ENCODE results near the gene RPS2.
"Not testable (repeated sequence)": the region's sequence is repeated elsewhere in the genome, so short reads cannot be mapped to it uniquely, and the experiment has no call there.

RPS2 gene

GRCh38 chr16:1958715-1959268, 5.8 kb downstream of the RPS2 start:
- TF ChIP-seq EZH2 (IDR thresholded peaks at IDR 0.05; ENCODE audit: borderline replicate concordance, low read length) = no peak
- TF ChIP-seq CTCF (IDR thresholded peaks at IDR 0.05; ENCODE audit: low read length) = no peak

GRCh38 chr16:1958143-1958491, 6.5 kb downstream of the RPS2 start:
- H2AFZ ChIP-seq (ENCODE audit: low read length); H3K9me3 ChIP-seq (ENCODE audit: low read length); H3K27ac ChIP-seq (ENCODE audit: low read depth, low read length, poor library complexity, severe bottlenecking); H3K27me3 ChIP-seq (ENCODE audit: insufficient read depth, low read length); H3K4me2 ChIP-seq (ENCODE audit: low read length); H3K79me2 ChIP-seq (ENCODE audit: insufficient read depth, low read length); H4K20me1 ChIP-seq (ENCODE audit: insufficient read depth, low read length); H3K4me3 ChIP-seq (ENCODE audit: low read depth, low read length, poor library complexity, severe bottlenecking); H3K9ac ChIP-seq (ENCODE audit: low read length); H3K9me2 ChIP-seq (ENCODE audit: low read depth, low read length): not testable (repeated sequence)
- Histone ChIP-seq H3F3A (ENCODE audit: insufficient read depth, low read length) (peaks cover 12% of the 10 kb centered on the region), H3K36me3 (ENCODE audit: insufficient read depth, low read length) (peaks cover 21% of the 10 kb centered on the region), H3K4me1 (ENCODE audit: insufficient read depth, low read length, severe bottlenecking) (peaks cover 33% of the 10 kb centered on the region)

More at GRCh38 chr16:1958715-1959268, 5.8 kb downstream of the RPS2 start:
- H3K4me3 ChIP-seq (ENCODE audit: low read depth, low read length, poor library complexity, severe bottlenecking) = peak overlapping the region; percentile 90
- peak overlapping the region; percentile 43; the same call in 1 of the 2 replicates for H3K9ac ChIP-seq (ENCODE audit: low read length)
- H3K27me3 ChIP-seq (ENCODE audit: insufficient read depth, low read length) = no peaks in the 10 kb centered on the region; the same call in 1 of the 2 replicates
- peaks cover 7% of the 10 kb centered on the region for H3K79me2 ChIP-seq (ENCODE audit: insufficient read depth, low read length)
- peak overlapping the region; percentile 55 for H3K4me2 ChIP-seq (ENCODE audit: low read length)
- no peaks in the 10 kb centered on the region for H3K9me3 ChIP-seq (ENCODE audit: low read length)
- H3K4me1 ChIP-seq (ENCODE audit: insufficient read depth, low read length, severe bottlenecking) = peaks cover 39% of the 10 kb centered on the region
- no peaks in the 10 kb centered on the region for H3K9me2 ChIP-seq (ENCODE audit: low read depth, low read length)
- no peak overlapping the region for H2AFZ ChIP-seq (ENCODE audit: low read length)
- H3K36me3 ChIP-seq (ENCODE audit: insufficient read depth, low read length) = peaks cover 28% of the 10 kb centered on the region
- H4K20me1 ChIP-seq (ENCODE audit: insufficient read depth, low read length) = no peaks in the 10 kb centered on the region
- peaks cover 15% of the 10 kb centered on the region for H3F3A ChIP-seq (ENCODE audit: insufficient read depth, low read length)
- H3K27ac ChIP-seq (ENCODE audit: low read depth, low read length, poor library complexity, severe bottlenecking) = no peak overlapping the region

DNA sequence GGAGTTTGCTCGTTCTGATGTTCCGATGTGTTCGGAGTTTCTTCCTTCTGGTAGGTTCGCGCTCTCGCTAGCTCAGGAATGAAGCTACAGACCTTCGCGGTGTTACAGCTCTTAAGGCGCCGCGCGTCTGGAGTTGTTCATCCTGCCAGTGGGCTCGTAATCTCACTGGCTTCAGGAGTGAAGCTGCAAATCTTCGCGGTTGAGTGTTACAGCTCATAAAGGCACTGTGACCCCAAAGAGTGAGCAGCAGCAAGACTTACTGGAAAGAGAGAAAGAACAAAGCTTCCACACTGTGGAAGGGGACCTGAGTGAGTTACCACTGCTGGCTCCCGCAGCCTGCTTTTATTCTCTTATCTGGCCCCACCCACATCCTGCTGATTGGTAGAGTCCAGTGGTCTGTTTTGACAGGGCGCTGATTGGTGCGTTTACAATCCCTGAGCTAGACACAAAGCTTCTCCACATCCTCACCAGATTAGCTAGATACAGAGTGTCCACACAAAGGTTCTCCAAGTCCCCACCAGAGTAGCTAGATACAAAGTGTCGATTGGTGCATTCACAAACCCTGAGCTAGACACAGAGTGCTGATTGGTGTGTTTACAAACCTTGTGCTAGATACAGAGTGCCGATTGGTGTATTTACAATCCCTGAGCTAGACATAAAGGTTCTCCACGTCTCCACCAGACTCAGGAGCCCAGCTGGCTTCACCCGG, 7.0 kb downstream of the RPS2 start:
- H3K27ac ChIP-seq (ENCODE audit: low read depth, low read length, poor library complexity, severe bottlenecking); H3K9ac ChIP-seq (ENCODE audit: low read length); H3K4me3 ChIP-seq (ENCODE audit: low read depth, low read length, poor library complexity, severe bottlenecking); H4K20me1 ChIP-seq (ENCODE audit: insufficient read depth, low read length); H3K4me2 ChIP-seq (ENCODE audit: low read length); H3K9me2 ChIP-seq (ENCODE audit: low read depth, low read length); H3K79me2 ChIP-seq (ENCODE audit: insufficient read depth, low read length); H2AFZ ChIP-seq (ENCODE audit: low read length); H3K27me3 ChIP-seq (ENCODE audit: insufficient read depth, low read length); H3K9me3 ChIP-seq (ENCODE audit: low read length): not testable (repeated sequence)
- Histone ChIP-seq H3F3A (ENCODE audit: insufficient read depth, low read length) (peaks cover 12% of the 10 kb centered on the region), H3K36me3 (ENCODE audit: insufficient read depth, low read length) (peaks cover 16% of the 10 kb centered on the region), H3K4me1 (ENCODE audit: insufficient read depth, low read length, severe bottlenecking) (peaks cover 27% of the 10 kb centered on the region)

DNA sequence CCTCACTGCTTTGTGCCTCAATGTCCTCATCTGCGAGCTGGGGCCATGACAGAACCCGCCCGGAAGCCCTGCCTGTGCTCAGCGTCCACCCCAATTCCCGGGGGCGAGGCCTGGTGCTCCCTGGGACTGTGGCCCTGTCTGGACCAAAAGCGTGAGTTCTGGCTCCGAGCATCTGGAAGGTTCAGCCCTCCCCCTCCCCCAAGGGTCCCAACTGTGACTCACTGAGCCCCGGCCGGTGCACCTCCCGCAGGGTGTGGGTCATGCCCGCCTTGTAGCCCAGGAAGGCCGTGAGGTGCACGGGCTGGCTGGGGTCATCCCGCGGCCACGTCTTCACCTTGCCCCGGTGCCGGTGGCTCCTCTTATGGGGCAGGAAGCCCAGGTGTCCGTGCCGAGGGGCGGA, 10.9 kb downstream of the RPS2 start:
- Histone ChIP-seq H3K9me2 (ENCODE audit: low read depth, low read length) (no peaks in the 10 kb centered on the region), H3K4me1 (ENCODE audit: insufficient read depth, low read length, severe bottlenecking) (no peaks in the 10 kb centered on the region), H3K9me3 (ENCODE audit: low read length) (no peaks in the 10 kb centered on the region), H4K20me1 (ENCODE audit: insufficient read depth, low read length) (no peaks in the 10 kb centered on the region), H3K9ac (ENCODE audit: low read length) (no peak overlapping the region), H3K79me2 (ENCODE audit: insufficient read depth, low read length) (no peaks in the 10 kb centered on the region), H3K36me3 (ENCODE audit: insufficient read depth, low read length) (no peaks in the 10 kb centered on the region), H2AFZ (ENCODE audit: low read length) (no peak overlapping the region), H3K27me3 (ENCODE audit: insufficient read depth, low read length) (peaks cover 12% of the 10 kb centered on the region), H3K27ac (ENCODE audit: low read depth, low read length, poor library complexity, severe bottlenecking) (no peak overlapping the region), H3K4me2 (ENCODE audit: low read length) (no peak overlapping the region), H3F3A (ENCODE audit: insufficient read depth, low read length) (no peaks in the 10 kb centered on the region), H3K4me3 (ENCODE audit: low read depth, low read length, poor library complexity, severe bottlenecking) (no peak overlapping the region)
- no peak for TF ChIP-seq EZH2 (IDR thresholded peaks at IDR 0.05; ENCODE audit: borderline replicate concordance, low read length)
- TF ChIP-seq CTCF (IDR thresholded peaks at IDR 0.05; ENCODE audit: low read length) = no peak

Data from OCI-LY1 (cell line).